HG03565 (cell line): ENCODE measurements around the gene MAPRE3.
A peak's percentile ranks its signal among the peaks of the same experiment; 100 is the strongest.

Experiments used
- ATAC-seq: cut with Tn5 transposase; IDR thresholded peaks from one replicate; pipeline ENCODE4 v1.9.1; 2021; ENCODE audit warnings: mild to moderate bottlenecking, moderate library complexity; ENCODE audit not compliant: unreplicated experiment

The MAPRE3 gene

DNA sequence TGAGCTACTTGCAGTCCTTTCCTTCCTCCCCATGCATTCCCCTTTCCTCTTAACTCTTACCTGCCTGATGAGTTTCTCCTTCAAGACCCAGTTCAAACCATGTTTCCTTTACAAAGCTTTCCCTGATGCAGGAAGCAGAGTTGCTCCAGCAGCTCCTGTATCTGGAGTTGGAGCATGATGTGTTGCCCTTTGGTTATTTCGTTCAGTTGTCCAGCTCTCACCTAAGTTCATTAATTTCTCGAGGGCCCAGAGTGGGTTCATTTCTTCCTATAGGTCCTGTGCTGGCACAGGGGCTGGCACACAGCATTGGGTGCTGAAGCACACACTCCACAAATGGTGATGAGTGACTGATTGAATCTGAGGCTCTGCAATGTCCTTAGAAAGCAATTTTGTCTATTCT lies 39.3 kb downstream of the MAPRE3 start:
- no peak for ATAC-seq

DNA sequence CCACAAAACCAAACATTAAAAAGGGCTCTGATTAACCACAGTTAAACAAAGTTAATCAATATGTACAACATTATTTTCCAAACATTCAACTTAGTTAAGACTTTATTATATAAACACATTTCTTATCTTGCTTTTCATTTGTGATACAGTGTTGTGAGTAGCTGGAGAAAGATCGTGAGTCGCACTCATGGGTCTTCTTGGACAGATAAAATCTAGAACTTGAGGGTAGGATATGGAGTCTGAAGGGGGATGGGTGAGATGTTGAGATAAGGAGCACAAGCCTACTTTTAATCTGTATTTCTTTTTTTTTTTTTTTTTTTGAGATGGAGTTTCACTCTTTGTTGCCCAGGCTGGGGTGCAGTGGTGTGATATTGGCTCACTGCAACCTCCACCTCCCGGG lies 39.7 kb downstream of the MAPRE3 start:
- no peak for ATAC-seq

- ATAC-seq: no peak
Measured at GRCh38 chr2:27013738-27014137, 43.3 kb downstream of the MAPRE3 start.

- no peak for ATAC-seq
Measured at GRCh38 chr2:27014771-27015433, 44.5 kb downstream of the MAPRE3 start.

- no peak for ATAC-seq
Measured at GRCh38 chr2:27016801-27017325, 46.4 kb downstream of the MAPRE3 start.

DNA sequence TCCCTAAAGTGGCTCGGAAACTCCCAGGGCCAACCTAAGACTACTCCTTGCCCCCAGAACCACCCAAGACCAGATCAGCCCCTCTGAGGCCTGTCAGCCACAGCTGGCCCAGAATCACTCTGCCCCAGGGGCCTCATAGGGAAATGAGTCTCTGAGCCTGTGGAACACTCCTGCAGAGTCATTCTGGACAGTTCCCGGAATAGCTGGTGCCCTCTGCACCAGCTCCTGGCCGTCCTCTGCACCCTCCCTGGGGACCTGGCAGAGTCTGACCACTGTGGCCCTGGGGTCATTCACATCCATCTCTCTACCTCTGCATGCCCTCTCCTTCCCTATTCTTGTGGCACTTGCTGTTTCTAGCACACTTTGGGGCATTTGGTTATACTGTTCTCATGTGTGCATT lies 47.7 kb downstream of the MAPRE3 start:
- ATAC-seq: no peak

DNA sequence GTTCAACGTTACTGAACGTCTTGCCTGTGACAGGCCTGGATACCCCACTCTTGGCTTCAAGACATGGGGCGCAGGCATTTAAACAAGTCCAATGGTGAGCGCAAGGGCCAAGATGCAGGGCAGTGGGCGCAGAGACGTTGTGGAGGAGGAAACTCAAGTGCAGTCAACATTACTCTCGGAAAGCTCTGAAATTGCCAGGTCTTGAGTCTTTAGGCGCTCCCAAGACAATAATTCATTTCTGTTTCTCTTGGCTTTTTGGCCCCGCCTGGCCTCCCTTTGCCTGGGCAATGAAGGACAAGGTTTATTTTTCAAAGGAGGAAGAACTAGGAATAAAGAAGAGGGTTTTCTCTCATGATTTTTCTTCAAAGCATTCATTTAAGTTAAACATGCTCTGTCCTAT lies 49.0 kb downstream of the MAPRE3 start:
- no peak for ATAC-seq

DNA sequence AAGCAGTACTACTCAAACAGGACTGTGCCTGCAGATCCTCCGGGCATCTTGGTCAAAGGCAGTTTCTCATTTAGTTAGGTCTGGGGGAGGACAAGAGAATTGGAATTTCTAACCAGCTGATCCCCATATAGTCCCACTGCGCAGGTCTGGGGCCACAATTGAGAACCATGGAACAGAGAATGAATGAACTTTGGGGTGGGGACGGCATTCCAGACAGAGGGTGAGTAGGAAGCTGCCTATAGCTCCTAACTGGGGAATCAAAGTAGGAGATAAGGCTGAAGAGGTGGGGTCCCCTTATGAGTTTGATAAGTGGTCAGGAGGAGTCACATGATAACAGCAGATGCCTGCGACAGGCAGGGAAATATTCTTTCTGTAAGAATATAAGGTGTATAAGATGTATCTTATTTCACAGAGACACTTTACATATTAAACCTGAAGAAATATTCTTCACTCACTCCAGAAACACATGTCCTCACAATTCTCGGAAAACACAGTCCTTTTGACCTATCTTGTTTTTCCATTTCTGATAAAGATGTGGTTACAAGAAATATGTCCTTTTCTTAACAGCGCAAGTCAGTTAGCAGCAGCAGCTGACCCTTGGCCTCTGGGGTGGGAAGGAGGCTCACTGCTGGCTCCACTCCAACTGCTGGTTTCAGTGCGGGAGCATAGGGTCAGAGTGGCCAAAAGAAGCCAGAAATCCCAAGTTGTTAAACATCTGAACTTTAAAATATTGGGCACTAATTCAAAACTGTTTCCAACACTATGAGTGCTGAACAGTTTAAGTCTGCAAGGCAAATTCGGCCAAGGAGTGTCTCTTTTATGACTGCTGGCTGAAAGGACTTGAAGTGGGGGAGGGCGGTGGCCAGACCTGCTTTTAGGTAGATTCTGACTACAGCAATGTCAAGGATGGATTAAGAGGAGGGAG lies 49.8 kb downstream of the MAPRE3 start:
- no peak for ATAC-seq

GRCh38 chr2:27021253-27022049 lies 51.0 kb downstream of the MAPRE3 start:
- ATAC-seq: no peak

GRCh38 chr2:27023740-27024139 lies 53.3 kb downstream of the MAPRE3 start:
- no peak for ATAC-seq

GRCh38 chr2:27024188-27024587 lies 53.8 kb downstream of the MAPRE3 start:
- ATAC-seq: no peak

DNA sequence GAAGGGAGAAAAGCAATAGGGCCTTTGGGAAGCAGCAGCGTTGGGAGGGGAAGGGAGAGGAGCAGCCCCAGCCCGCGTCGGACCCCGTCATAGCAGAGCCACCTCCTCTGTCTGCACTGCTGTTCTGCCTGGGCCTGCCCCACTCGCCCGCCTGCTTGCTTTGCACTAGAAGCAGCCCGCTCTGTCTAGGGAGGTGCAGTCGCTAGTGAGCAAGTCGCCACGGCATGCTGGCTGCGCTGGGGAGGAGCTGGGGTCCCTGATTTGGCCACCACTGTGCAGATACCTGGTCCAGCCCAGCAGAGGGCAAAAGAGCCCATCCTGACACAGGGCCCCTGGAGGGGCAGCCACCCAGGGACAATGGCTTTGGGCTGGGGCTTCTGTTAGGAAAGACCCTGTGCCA lies 54.4 kb downstream of the MAPRE3 start:
- no peak for ATAC-seq

DNA sequence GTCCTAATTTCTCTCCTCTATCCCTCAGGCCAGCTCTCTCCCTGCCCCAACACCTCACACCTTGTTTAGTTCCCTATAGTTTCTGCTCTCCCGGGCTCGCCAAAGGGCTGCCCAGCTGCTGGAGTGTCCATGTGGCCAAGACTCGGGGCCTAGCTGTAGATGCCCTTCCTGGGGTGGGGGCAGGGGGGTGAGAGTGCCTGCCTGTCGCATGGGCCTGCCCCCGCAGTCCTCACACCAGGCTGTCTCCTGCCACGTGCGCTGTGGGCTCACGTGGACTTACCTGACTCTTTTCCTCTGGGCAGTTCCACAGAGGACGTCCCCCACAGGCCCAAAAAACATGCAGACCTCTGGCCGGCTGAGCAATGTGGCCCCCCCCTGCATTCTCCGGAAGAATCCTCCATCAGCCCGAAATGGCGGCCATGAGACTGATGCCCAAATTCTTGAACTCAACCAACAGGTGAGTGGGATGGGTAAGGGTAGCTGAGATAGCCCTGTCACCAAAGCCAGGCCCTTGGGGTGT lies 54.9 kb downstream of the MAPRE3 start:
- ATAC-seq: no peak

- no peak for ATAC-seq
Measured at GRCh38 chr2:27025861-27026851, 55.7 kb downstream of the MAPRE3 start.

DNA sequence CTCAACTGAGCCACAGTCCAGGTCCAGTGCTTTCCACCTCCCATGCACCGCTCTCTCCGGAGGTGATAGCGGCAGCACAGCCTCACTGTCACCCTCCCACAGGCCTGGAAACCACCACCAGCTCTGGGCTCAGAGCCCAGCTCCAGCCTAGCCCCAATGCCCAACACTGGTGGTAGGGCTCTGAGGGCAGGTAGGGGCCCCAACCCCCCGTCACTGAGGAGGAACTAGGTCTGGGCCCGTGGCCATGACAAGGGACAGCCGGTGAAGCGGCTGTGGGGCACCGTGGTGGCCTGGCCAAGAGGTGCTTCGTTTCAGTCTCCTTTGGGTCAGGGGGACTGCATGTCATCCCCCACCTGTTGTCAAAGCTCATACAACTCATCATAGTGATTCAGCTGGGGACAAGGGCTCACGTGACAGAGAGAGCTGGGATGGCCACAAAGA lies 56.8 kb downstream of the MAPRE3 start:
- ATAC-seq: no peak

DNA sequence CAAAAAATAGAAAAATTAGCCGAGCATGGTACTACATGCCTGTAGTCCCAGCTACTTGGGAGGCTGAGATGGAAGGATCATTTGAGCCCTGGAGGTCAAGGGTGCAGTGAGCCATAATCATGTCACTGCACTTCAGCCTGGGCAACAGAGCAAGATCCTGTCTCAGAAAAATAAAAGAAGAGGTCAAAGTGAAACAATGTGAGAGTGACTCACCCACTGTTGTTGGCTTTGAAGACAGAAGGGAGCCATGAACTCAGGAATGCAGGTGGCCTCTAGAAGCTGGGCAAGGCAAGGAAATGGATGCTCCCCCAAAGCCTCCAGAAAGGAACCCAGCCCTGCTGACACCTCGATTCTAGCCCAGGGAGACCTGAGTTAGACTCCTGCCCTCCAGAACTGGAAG lies 58.6 kb downstream of the MAPRE3 start:
- no peak for ATAC-seq

DNA sequence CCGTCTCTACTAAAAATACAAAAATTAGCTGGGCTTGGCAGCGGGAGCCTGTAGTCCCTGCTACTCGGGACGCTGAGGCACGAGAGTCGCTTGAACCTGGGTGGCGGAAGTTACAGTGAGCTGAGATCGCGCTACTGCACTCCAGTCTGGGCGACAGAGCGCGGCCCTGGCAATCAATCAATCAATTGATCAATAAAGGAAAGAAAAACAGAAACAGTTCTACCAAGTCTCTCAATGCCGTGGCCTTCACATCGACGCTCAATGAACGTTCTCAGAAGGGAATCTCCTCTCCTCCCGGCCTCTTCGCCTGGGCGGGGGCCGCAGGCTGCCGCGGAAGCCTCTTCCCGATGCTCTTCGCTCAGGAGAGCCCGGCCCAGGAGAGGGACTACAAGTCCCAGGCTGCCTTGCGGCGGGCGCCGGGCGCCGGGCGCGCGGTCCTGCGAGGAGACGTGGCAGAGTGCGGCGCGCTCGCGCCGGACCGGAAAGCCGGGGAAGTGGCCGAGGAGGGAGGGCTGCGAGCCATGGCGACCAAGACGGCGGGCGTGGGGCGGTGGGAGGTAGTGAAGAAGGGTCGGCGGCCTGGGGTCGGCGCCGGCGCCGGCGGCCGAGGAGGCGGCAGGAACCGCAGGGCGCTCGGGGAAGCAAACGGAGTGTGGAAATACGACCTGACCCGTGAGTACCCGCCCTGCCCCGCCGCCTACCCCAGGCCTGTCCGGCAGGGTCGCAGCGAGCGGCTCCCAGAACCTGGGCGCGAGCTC lies 62.2 kb downstream of the MAPRE3 start, which contains the start of gene TMEM214:
Gene TMEM214 (plus strand): TSS at position 471 of the 758 bp plus-strand sequence. CDS start 51 bp downstream, at position 522.
- peak; percentile 82 for ATAC-seq

GRCh38 chr2:27033253-27033852 lies 62.9 kb downstream of the MAPRE3 start:
- ATAC-seq: no peak
